ENCODE measurements around the gene AMOTL1. TPM values are rescaled to one million over a fixed set of nuclear protein-coding genes. Genes with fewer than 3 reads are reported as not detected.

Gene AMOTL1
- total RNA-seq, result 57.1 and 59.3 TPM in 2 replicates

DNA sequence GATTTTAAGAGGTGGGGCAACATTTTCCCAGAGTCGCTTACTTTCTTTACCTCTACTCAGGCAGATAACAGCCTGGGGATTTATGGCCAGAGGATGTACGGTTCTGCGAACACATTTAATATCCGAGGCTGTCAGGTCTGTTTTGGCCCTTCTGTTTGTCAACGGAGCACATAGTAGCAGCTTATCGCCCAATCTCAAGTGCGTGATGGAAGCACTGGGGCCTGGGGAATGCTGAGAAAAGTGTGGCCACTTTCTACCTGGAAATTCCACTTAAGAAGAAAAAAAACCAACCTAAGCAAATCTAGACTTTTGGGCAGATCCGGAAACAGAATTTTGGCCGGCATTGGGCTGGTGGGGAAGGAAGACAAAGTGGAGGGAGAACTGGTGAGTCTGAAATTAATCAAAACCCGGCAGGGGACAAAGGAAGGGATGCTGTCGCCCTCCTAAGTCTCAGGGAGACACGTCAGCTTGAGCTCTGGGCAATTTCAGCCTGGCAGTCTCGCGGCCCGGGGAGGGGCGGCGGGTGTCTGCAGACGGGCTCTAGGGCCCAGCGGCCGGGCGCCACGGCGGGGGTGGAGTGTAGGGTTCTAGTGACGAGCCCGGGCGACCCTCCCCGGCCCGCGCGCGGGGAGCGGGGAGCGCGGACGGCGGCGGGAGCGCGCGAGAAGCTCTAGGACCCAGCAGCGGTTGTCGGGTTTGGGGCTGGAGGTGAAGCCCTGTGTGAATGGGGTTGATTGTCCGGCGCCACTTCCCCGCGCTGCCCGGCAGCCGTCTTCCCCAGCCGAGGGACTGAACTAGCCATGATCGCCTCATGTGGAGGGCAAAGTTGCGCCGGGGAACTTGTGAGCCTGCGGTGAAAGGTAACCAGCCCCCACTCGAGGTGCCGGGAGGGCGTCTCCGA is at the start of gene AMOTL1:
TSS of gene AMOTL1 (plus strand) at position 656 of the 901 bp plus-strand sequence. CDS start at position 812, 156 bp downstream.
- no peak for DNase-seq (ENCODE audit: extremely low read depth, low read depth, low spot score)

DNA sequence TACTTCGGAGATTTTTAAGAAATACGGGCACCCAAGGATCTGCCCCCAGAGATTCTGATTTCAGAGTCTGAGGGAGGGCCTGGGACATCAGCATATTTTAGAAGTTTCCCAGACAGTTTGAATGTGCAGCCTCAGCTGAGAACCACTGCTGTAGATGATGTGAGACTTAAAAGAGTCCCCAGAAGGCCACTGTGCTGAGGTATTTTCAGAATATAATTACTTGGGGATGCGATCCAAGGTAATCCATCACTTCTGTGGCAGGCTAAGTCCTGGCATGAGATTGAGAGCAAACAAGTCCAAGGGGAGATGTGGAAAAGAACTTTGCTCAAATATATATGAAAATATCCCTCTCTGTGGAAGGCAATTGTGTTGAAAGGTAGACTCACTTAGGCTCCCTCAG is 48.3 kb upstream of the AMOTL1 start:
- no peak for DNase-seq (ENCODE audit: extremely low read depth, low read depth, low spot score)

DNA sequence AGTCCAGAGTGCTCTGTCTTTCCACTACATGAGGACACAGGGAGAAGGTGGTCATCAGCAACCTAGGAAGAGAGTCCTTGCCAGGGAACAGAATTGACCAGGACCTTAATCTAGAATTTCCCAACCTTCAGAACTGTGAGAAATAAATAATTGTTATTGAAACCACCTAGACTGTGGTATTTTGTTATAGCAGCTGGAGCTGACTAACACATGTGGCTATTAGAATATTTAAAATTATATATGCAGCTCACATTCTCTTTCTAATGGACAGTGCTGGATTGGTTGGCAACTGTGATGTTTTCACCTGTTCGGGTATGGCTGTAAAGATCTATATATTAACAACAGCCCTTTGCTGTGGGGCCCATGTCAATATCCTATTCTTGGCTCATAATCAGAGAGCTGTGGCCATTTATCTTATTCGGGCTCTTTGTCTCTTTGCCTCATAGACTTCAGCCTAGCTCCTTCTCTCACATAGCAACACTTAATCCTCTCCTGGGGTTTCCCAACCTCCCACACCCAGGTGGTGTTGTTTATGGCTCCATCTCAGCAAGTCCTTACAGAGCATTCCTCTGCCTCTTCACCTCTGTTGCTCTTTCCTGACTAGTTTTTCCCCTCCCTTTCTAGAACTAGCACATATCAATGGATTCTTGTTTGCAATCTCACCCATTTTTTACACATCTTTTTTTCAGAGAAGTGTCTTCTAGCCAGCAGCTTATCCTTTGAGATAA is 46.4 kb upstream of the AMOTL1 start:
- DNase-seq (ENCODE audit: extremely low read depth, low read depth, low spot score), result no peak

DNA sequence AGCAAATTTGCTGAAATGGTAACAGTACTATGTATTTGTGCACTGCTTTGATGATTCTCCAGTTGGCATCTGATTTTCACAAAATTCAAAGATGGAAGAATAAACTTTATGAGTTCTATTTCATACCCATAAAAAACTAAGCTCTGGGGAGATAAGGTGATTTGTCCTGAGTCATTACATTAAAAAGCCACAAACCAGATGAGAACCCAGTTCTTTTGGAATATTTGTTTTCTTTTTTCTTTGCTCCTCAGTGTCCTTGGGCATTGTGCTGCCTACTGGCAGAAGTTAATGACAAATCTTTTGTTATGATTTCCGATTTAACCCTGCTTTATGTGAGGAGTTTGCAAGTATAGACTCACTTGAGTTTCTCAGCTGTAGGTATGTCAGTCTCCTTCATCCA is 45.4 kb upstream of the AMOTL1 start:
- no peak for DNase-seq (ENCODE audit: extremely low read depth, low read depth, low spot score)

- no peak for DNase-seq (ENCODE audit: extremely low read depth, low read depth, low spot score)
Measured at GRCh38 chr11:94725097-94725496, 43.1 kb upstream of the AMOTL1 start.

- DNase-seq (ENCODE audit: extremely low read depth, low read depth, low spot score), result no peak
Measured at GRCh38 chr11:94727819-94728218, 40.3 kb upstream of the AMOTL1 start.

GRCh38 chr11:94728541-94728940 is 39.6 kb upstream of the AMOTL1 start:
- DNase-seq (ENCODE audit: extremely low read depth, low read depth, low spot score), result no peak

DNA sequence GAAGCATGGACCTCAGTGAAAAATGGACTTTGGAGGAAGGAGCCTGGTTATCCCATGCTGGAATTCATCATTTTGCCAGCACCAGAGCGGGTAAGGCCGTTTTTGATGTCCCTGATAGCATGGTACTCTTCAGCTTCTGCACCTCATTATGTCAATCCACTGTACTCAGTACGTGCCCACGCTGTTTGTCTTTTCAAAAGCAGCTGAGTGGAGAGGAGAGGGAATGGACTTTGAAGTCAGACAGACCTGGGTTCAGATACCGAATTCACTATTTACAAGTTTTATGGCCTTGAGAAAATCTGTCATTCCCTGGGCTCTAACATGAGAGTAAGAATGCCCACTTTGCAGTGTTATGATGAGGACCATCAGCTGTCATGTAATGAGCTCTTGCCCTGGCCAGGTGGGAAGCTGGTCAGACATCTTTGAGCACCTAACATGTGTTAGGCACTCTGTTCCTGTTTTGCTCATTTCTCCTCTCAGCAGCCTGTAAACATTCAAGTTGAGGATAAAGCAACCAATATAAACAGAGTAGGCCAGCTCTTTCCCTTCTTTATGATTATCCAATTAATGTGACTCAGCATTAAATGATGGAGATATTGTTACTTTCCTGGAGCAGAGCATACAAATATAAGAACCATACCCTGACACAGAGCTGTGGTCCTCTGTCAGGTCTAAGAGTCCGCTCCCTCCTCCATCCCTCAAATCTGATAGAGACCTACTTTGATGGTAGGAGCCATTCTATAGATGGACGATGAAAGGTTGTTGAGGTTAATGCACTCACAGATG is 39.0 kb upstream of the AMOTL1 start:
- DNase-seq (ENCODE audit: extremely low read depth, low read depth, low spot score), result no peak

DNA sequence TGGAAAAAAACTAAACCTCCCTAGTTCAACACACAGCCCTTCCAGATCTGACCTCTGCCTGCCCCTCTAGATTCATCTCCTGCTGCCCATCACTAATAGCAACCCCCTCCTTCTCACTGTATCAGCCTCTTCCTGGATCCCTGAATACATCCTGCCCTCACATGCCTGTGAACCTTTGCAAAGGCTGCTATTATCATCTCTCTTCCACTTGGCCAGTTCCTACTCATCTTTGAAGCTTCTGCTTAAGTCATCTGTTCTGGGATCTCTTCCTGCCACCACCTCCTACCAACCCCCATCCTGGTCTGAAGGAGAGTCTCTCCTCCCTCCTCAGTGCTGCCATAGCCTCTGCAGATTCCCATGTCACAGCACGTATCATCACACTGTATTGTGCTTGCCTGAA is 38.0 kb upstream of the AMOTL1 start:
- DNase-seq (ENCODE audit: extremely low read depth, low read depth, low spot score), result no peak

DNA sequence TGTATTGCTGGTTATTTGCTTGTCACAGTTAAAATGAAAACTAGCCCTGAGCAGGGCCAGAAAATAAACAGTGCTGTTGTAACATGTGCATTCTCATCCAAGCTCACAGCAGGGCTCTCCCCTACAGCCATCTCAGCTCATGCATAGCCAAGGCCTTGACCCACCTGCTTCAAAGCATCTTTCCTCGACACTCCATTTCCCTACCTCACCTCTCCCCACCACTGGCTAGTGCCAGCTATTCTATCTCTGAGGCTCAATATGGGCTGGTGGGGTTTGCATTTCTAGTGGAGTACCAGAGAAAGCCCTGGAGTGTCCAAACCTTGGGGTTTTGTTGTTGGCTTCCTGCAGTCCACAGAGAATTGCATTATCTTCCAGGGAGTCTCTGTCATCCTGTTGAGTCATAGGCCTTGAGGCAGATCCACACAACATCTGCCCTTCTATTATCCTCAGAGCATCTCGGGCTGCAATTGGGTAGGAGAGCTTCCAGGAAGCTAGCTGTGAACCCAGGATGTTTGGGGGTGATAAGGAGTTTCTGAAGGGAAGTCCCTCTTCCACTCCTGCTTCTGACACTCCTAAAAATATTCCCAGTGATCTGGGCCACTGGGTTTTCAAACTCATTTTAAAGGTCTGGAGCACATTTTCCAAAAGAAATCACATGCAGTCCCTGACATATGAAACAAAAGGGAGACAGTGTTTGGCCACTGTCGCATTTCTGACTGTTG is 36.1 kb upstream of the AMOTL1 start:
- no peak for DNase-seq (ENCODE audit: extremely low read depth, low read depth, low spot score)

- peak; percentile 95 for DNase-seq (ENCODE audit: extremely low read depth, low read depth, low spot score)
Measured at GRCh38 chr11:94732617-94733281, 35.4 kb upstream of the AMOTL1 start.

- DNase-seq (ENCODE audit: extremely low read depth, low read depth, low spot score), result no peak
Measured at GRCh38 chr11:94734563-94735275, 33.4 kb upstream of the AMOTL1 start.

GRCh38 chr11:94735907-94736306 is 32.2 kb upstream of the AMOTL1 start:
- DNase-seq (ENCODE audit: extremely low read depth, low read depth, low spot score), result no peak

GRCh38 chr11:94737171-94737611 is 31.0 kb upstream of the AMOTL1 start:
- no peak for DNase-seq (ENCODE audit: extremely low read depth, low read depth, low spot score)

DNA sequence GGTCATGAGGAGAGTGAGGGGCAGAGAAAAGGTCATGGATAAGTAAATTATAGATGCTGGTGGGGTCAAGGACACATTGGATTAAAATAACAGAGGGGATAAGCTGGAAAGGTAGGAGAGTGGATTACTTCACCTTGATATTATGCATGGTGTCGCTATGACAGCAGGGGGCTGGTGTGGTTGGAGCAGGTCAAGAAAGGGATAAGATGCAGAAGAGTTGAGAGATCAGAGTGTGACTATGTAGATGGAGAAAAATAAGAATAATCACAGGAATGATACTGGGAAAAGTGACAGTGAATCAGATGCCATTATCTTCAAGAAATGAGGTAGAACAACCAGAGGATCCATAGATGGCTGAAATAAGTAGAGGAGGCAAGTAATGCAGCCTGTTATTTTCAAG is 29.4 kb upstream of the AMOTL1 start:
- DNase-seq (ENCODE audit: extremely low read depth, low read depth, low spot score), result no peak

DNA sequence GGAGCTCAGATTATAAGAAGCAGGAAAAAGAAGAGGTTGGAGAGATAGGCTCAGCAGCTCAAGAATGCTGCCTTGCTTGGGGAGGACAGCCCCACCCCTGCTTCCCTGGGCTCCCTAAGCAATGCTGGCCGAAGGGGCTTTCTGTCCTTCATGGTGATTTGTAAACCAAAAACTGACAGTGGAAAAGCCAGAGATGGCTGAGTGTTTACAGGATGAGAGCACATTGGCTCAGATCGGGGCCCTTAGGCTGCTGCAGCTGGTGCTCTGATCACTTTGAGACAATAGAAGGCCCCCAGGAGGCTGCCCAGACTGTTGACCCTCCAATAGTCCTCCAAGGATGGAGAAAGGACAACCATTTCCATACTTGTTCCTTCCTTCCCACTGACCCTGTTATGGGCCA is 28.8 kb upstream of the AMOTL1 start:
- no peak for DNase-seq (ENCODE audit: extremely low read depth, low read depth, low spot score)

DNA sequence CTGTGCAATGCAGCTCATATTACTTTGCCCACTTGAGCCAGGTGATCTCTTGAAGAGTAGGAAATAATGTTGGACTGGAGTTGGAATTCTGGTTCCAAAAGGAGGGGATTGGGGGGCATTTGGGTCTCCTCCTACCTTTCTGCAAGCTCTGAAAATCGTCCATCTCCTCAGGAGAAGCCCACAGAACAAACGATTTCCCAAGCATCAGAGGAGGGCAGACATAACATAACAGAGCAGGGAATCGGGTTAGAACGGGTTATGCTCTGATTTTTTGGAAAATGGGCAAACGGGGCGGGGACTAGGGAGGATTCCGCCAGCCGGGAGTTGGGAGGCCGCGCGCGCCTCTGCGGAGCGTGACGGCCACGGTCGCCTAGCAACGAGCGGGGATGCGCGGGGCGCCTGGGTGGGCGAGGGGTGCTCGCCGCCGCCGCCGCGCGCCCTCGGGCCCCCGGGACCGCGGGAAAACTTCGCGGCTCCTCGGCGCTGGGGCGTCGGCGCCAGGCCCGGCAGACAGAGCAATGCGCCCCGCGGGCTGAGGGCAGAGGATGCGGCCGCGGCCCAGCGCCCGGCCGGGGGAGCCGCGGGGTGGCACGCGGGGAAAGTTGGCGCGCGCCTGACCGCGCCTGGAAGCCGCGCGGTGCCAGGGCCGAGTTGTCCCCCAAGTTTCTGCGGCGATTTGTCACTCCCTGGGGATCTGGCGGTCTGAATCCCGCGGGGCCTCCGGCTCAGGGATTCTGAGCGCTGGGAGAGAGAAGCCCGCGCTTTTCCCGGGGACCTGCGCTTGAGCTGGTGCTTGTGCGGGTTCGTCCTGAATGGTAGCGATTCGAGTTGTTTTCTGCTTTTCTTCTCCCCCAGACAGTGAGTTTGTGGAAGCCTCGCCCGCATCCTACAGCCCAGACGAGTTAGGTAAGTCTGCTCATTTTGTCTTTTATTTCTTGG is 27.8 kb upstream of the AMOTL1 start:
- no peak for DNase-seq (ENCODE audit: extremely low read depth, low read depth, low spot score)

- DNase-seq (ENCODE audit: extremely low read depth, low read depth, low spot score), result no peak
Measured at GRCh38 chr11:94741022-94741679, 27.0 kb upstream of the AMOTL1 start.
